Right kidney (tissue), 1 donor: ENCODE results near the gene WWOX.

ENCODE experiments used
- DNase-seq: peaks from one replicate; pipeline ENCODE4 v3.0.0-alpha.2; 2016

Gene WWOX

GRCh38 chr16:78877114-78877655 is 777.7 kb downstream of the WWOX start:
- DNase-seq, result no peak

DNA sequence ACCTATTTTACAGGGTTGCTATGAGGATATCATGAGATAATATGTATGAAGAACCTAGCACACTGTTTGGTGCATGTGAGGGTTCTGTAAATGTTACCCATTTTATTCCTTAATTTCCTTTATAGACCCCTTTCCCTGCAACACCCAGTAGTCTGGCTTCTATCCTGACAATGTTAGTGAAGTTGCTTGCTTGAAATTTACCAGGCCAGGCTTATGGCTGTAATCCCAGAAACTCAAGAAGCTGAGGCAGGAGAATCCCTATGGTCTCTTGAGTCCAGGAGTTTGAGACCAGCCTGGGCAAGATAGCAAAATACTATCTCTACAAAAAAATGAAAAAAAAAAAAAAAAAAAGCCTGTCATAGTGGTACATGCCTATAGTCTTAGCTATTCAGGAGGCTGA is 779.1 kb downstream of the WWOX start:
- no peak for DNase-seq

DNA sequence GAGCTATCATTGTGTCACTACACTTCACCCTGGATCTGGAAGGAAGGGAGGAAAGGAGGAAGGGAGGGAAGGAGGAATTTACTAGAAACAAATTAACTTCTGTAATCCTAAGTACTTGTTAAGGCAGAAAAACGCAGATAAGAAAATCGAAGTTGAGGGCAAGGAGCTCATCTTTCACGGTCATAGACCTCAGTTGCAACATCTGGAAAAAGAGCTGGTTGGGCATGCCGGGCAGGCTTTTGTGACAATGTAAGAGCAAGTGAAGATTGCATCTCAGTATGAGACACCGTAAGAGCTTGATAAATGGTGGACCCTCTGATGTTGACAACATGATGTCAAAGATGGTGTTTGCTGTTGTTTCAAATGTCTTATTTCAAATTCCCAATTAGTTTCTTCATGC is 779.6 kb downstream of the WWOX start:
- no peak for DNase-seq

- no peak for DNase-seq
Observed at GRCh38 chr16:78882150-78882549, 782.7 kb downstream of the WWOX start.

DNA sequence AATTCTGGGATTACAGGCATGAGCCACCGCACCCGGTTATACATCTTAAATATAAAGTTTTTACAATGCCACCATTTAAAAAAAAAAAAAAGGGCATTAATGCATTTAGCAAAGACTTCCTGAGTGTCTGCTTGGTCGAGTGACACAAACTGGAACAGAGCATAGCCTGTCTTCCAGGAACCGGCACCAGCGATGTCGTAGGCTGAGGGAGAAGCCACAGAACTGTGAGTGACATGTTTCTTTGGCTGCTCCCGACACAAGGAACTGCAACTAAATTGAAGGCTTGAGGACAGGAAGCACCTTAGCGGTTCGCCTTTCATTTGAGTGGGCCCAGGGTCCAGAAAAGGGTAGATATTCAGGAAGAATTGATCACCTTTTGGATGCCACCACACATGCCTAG is 783.3 kb downstream of the WWOX start:
- no peak for DNase-seq

DNA sequence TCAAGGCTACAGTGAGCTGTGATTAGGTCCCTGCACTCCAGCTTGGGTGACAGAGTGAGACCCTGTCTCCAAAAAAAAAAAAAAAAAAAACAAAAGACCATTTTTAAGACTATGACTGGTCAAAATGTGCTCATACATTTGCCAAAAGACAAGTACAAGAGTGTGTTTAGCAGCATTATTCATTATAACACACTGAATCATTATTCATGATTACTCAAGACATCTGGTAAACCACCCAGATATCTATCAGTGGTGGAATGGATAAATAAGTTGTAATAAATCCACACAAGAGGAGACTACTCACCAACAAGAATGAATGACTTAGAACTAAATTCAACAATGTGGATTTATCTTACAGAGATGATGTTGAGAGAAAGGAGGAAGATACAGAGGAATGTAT is 784.8 kb downstream of the WWOX start:
- DNase-seq, result no peak

GRCh38 chr16:78889346-78889745 is 789.9 kb downstream of the WWOX start:
- DNase-seq, result no peak

DNA sequence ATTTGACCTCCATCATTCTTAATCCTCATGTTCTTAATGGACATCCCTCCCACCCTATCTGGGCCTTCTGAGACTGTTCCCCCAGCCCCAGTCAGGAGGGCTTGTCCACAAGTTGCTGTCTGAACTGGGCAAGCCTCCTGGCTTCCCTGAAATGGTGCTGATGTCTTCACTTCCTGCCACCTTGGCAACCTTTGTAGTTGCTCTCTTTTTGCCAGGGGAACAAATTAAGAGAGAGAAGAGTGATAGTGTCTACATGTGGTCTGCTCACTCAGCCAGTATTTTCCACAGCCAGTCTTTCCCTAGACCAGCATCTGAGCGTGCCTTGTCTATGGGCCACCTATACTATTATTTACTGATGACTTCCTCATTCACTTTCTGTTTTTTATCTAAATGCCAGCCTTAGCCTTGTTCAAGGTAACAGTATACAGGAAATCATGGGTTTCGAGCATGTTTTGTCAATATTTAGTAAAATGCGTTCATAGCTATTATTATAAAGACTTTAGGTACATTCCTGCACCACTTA is 791.0 kb downstream of the WWOX start:
- DNase-seq, result no peak

DNA sequence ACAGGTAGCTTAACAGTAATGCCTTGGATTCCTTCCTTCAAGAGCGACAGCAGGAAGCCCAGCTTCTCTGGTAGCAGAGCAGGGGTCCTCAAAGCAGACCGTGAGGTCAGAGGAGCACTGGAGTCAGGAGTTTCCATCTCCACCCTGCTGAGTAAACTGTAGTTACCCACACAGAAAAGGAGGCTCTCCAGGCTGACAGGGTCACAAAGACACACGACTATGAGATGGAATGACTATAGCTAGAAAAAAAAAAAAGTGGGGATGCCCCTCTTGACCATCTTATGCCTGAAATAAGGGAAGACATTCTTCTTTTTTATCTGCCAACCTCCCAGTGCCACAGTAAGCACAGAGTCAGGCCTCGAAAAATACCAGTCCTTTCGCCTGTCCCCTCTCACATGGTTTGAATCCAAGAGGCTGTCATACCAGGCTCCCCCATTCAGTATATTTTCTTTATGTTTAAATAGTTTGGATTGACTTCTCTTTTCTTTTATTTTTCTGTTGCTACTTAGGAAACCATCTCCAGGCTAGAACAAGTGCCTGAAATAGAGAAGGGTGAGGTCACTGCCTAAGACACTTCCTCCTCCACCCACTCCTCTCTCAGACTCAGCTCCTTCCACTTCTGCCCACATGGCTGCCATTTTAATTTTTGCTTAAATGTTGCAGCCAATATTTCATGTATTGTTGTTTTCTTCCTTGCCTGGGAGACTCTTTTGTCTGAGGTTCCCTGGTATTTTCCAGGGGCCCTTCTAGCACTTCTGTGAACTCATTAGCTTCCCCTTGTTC is 793.7 kb downstream of the WWOX start:
- DNase-seq, result no peak

GRCh38 chr16:78894886-78895285 is 795.4 kb downstream of the WWOX start:
- no peak for DNase-seq

DNA sequence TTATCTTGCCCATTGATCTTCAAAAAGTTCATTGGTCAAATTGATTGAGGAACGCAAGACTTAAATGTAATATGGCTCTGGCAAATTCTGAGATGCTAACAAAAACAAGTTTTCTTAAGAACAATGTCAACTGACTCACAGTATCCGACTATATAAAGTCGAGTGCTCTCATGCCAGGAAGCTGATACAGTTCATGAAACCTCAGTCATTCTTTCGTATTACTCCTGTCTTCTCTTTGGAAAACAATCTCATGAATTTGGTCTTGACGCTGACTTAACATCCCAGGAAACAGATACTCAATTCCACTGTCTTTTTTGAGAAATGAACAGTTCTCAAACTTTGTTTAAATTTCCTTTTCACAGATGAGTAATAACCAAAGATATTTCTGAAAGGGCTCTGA is 796.2 kb downstream of the WWOX start:
- no peak for DNase-seq

DNA sequence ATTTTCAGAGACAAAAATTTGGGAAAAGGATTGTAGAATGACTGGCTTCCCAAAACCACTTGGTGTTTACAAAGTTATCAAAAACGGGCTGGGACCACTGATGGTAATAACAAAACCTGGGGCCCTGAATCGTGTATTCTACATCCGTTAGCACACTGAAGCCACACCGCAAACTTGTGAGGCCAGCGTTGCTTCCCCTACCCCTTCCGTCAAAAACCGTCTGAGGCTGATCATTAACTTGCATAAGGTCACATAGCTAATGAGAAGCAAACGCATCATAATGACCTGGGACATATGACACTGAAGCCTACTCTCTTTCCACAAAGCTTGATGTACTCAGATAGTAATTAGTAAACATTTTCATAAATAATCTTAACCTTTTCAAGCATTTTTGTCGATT is 796.8 kb downstream of the WWOX start:
- no peak for DNase-seq

DNA sequence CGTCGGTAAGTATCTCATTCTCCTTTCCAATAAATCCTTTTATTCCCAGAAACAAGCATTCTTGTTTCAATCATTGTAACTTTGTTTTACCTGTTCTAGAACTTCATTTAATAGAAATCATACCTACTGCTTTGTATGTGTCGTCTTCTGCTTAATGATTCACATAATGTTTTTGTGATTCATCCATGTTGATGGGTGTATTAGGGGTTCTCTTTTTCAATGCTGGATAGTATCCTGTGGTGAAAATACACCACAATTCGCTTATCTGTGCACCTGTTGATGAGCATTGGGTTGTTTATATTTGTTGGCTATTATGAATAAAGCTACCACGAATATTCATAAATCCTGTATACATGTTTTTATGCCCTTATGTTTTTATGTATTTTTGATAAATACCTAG is 797.8 kb downstream of the WWOX start:
- no peak for DNase-seq

DNA sequence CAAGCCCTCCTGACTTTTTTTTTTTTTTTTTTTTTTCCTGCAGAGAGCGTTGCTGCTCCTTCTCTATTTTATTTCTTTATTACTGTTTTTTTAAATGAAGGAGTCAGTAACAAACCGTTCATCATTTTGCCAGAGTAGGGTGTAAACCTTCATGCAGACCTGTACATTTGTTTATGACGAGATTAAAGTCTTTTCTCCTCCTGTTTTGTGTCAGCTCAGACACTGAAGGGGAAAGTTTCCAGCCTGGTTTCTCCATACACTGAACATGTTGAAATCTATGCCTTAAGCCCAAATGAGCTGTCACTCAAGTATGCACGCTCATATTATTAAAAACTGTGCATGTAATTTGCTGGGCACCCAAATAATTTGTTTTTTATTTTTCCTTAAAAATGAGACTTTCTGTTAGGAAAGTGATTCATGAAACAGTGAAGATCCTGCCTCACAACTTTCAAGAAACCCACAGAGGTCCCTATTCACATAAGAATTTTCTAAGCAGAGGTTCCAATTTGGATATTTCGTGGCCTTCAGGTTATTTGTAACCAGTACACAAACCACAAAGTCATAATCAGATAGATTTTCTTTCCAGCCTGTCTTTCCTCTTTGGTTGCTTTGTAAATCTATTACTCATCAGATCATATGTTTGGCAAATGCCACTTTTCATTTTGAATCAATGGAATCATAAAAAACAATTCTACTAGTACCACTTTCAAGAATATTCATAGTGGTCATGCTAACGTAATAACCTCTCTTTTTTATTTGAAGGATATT is 800.8 kb downstream of the WWOX start:
- no peak for DNase-seq

DNA sequence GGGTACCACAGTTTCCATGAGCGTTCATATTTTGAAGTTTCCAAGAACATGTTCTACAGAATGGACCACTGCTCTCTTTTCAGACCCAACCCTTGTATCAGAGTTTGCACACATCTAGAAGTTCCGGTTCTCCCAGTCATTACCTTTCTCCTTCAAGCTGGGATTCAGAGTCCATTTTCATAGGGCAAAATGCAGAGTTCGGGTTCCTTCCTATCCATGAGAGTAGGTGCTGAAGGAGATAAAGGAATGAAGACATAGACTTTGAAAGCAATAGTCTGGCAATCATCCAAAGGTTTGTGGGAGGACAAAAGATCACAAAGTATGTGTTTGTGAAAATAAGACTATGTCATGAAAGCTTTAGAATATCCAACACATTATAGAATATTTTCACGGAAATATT is 801.5 kb downstream of the WWOX start:
- no peak for DNase-seq

- DNase-seq, result peak; percentile 20
Observed at GRCh38 chr16:78902321-78902720, 802.9 kb downstream of the WWOX start.

GRCh38 chr16:78903237-78903636 is 803.8 kb downstream of the WWOX start:
- DNase-seq, result no peak

DNA sequence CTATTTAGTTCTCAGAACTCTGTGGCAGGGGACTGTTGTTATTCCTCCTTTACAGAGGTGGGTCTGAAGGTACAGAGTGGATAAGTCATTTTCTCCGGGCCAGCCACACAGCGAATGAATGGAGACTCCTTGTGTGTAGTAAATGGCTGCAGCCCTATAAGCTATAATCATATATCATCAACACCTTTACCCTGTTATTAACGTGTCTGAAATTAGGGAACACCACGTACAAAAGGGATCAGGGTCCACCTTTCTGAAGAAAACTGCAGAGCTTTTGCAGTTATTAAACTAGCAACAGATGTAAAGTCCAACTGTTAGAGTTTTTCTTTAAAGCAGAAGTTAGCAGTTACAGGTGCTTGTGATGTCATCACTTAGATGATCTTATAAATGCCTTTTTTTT is 804.4 kb downstream of the WWOX start:
- DNase-seq, result no peak

- no peak for DNase-seq
Observed at GRCh38 chr16:78906135-78906534, 806.7 kb downstream of the WWOX start.

- no peak for DNase-seq
Observed at GRCh38 chr16:78909226-78909625, 809.8 kb downstream of the WWOX start.

DNA sequence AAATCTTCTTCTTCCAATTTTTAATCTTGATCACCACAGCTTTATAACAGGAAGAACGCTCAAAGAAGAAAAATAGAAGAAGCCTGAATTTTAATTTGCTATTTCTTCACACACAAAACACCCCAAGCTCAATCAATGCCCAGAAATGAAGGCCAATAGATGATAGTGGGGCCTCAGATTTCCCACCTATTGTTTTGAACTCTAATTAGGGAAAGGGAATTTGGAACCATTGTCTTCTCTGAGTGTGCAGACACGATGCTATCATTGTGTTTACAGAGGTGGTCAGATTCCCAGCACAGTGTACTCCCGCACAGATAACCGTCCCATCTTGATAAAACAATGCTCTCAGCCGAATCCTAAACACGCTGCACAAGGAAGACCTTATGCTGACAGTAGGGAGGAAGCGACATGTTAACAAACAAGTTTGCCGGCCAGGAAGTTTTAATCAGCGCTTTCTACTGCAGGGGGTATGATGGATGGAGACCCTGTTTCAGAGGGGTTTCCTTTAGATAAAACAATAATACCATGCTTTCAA is 816.4 kb downstream of the WWOX start:
- DNase-seq, result no peak

DNA sequence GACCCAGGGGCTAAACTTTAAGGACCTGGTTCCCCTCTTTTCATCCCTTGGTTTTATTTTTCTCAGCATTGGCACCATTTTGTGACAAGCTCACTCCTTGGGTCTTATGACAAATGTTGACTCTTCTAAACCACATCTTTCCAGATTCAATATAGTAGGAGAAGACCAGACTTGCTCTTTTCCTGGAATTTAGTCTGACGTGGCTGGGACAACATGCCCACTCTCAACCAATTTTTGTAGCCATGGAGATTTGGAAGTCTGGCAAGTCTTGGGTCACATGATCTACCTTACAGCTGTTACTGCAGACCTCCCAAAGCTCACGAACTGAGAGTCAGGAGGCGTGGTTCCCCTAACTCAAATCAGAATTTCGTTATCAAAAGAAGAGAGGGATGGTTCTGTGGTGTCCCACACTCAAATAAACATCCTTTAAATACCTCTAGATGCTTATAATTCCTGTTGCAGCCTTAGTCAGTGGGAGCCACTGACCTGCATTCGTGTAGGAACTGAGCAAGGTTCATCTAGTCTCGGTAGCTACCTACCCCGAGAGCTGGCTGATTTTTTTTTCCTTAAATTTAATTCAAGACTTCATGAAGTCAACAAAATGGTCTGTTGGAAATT is 817.6 kb downstream of the WWOX start:
- DNase-seq, result no peak

GRCh38 chr16:78918805-78919305 is 819.4 kb downstream of the WWOX start:
- DNase-seq, result no peak
